HEK293 (cell line): ENCODE data around the gene PCDHB7.
"Not testable (repeated sequence)": the region's sequence is repeated elsewhere in the genome, so short reads cannot be mapped to it uniquely, and the experiment has no call there.

Source experiments
- CTCF ChIA-PET: fragments of 350-600 bp; formaldehyde crosslinking; extraction: SDS; loops from one replicate; lab custom pipeline; 2021; ENCODE audit warnings: antibody characterized with exemption; lab: Yijun Ruan, JAX
- POLR2A ChIA-PET: fragments of 300-600 bp; formaldehyde crosslinking; extraction: SDS; loops from one replicate; lab custom pipeline; 2020; ENCODE audit warnings: antibody characterized with exemption, inconsistent platforms; lab: Yijun Ruan, JAX
- H3K27ac ChIP-seq: fragments of 200-500 bp; sonication (Bioruptor generic); 2 replicates; pipeline ENCODE4 v1.5.1; 2014; ENCODE audit warnings: low read depth, low read length, control low read depth, inconsistent platforms; ENCODE audit errors: extremely low read depth
- H3K36me3 ChIP-seq, 2 experiments: fragments of 200-500 bp in 1 of 2; sonication (Bioruptor generic) in 1 of 2; 1 replicate in 1 of 2; 2 replicates in 1 of 2; pipeline ENCODE4 v1.5.1; 2014 to 2017; ENCODE audit warnings: inconsistent platforms in 2 of 2, low read length in 2 of 2; ENCODE audit not compliant: control insufficient read depth in 2 of 2, insufficient read depth in 1 of 2
- H3K4me1 ChIP-seq: fragments of 200-500 bp; sonication (Bioruptor generic); 2 replicates; pipeline ENCODE4 v1.5.1; 2014; ENCODE audit warnings: mild to moderate bottlenecking, low read length, inconsistent platforms; ENCODE audit not compliant: control insufficient read depth, insufficient read depth
- H3K4me3 ChIP-seq: 2 replicates; pipeline ENCODE4 v1.5.1; 2011; ENCODE audit warnings: low read depth, mild to moderate bottlenecking, control low read depth, low read length, moderate library complexity
- H3K9me3 ChIP-seq: fragments of 200-500 bp; sonication (Bioruptor generic); 2 replicates; pipeline ENCODE4 v1.5.1; 2014; ENCODE audit warnings: low read depth, low read length, inconsistent platforms; ENCODE audit not compliant: control insufficient read depth, insufficient read depth
- GLI2 ChIP-seq: fragments of 450-650 bp; formaldehyde crosslinking; IDR thresholded peaks from 2 replicates; pipeline ENCODE4; 2017; ENCODE audit warnings: missing biosample characterization, missing genetic modification characterization, low read depth, borderline replicate concordance
- SP3 ChIP-seq: fragments of 450-650 bp; formaldehyde crosslinking; IDR thresholded peaks from 2 replicates; pipeline ENCODE4 v1.5.1; 2016; ENCODE audit warnings: missing biosample characterization, missing genetic modification characterization
- TRIM28 ChIP-seq: IDR thresholded peaks from 2 replicates; pipeline ENCODE4 v1.6.1; 2011; ENCODE audit warnings: low read length, control low read depth, borderline replicate concordance
- ZBTB20 ChIP-seq: fragments of 450-650 bp; formaldehyde crosslinking; IDR thresholded peaks from 2 replicates; pipeline ENCODE4 v1.5.1; 2016; ENCODE audit warnings: missing biosample characterization, missing genetic modification characterization
- ZFHX2 ChIP-seq: fragments of 450-650 bp; formaldehyde crosslinking; conservative IDR thresholded peaks from 2 replicates; pipeline ENCODE4 v1.5.1; 2016; ENCODE audit warnings: missing biosample characterization, missing genetic modification characterization
- ZNF184 ChIP-seq: fragments of 450-650 bp; IDR thresholded peaks from 2 replicates; pipeline ENCODE4 v1.5.1; 2018; ENCODE audit warnings: missing biosample characterization, mild to moderate bottlenecking, missing genetic modification characterization
- ZNF335 ChIP-seq: fragments of 450-650 bp; formaldehyde crosslinking; conservative IDR thresholded peaks from 2 replicates; pipeline ENCODE4 v1.5.1; 2016; ENCODE audit warnings: missing biosample characterization, missing genetic modification characterization
- ZNF391 ChIP-seq: fragments of 450-650 bp; formaldehyde crosslinking; IDR thresholded peaks from 2 replicates; pipeline ENCODE4 v1.5.1; 2016; ENCODE audit warnings: low read depth, missing biosample characterization, missing genetic modification characterization, borderline replicate concordance
- ZNF423 ChIP-seq: fragments of 450-650 bp; formaldehyde crosslinking; IDR thresholded peaks from 2 replicates; pipeline ENCODE4 v1.5.1; 2016; ENCODE audit warnings: missing biosample characterization, missing genetic modification characterization
- ZNF549 ChIP-seq: fragments of 450-650 bp; IDR thresholded peaks from 2 replicates; pipeline ENCODE4 v1.5.1; 2018; ENCODE audit warnings: missing biosample characterization, missing genetic modification characterization, mild to moderate bottlenecking, inconsistent platforms, moderate library complexity
- ZNF654 ChIP-seq: fragments of 450-650 bp; formaldehyde crosslinking; IDR thresholded peaks from 2 replicates; pipeline ENCODE4 v1.5.1; 2016; ENCODE audit warnings: low read depth, missing biosample characterization, missing genetic modification characterization
- ZNF660 ChIP-seq: fragments of 450-650 bp; IDR thresholded peaks from 2 replicates; pipeline ENCODE4 v1.5.1; 2018; ENCODE audit warnings: missing biosample characterization, mild to moderate bottlenecking, missing genetic modification characterization
- ZNF792 ChIP-seq: fragments of 450-650 bp; formaldehyde crosslinking; IDR thresholded peaks from 2 replicates; pipeline ENCODE4 v1.5.1; 2016; ENCODE audit warnings: missing biosample characterization, missing genetic modification characterization
- TF ChIP-seq, protein P1 (sequence below): fragments of 450-650 bp; formaldehyde crosslinking; IDR thresholded peaks from 2 replicates; pipeline ENCODE4 v1.5.1; 2016; ENCODE audit warnings: missing biosample characterization, missing genetic modification characterization
- TF ChIP-seq, protein P2 (sequence below): fragments of 450-650 bp; formaldehyde crosslinking; IDR thresholded peaks from 2 replicates; pipeline ENCODE4 v1.5.1; 2017; ENCODE audit warnings: missing biosample characterization, missing genetic modification characterization
- TF ChIP-seq, protein P3 (sequence below): fragments of 450-650 bp; formaldehyde crosslinking; IDR thresholded peaks from 2 replicates; pipeline ENCODE4 v1.5.0; 2017; ENCODE audit warnings: missing biosample characterization, missing genetic modification characterization, borderline replicate concordance

The PCDHB7 gene

DNA sequence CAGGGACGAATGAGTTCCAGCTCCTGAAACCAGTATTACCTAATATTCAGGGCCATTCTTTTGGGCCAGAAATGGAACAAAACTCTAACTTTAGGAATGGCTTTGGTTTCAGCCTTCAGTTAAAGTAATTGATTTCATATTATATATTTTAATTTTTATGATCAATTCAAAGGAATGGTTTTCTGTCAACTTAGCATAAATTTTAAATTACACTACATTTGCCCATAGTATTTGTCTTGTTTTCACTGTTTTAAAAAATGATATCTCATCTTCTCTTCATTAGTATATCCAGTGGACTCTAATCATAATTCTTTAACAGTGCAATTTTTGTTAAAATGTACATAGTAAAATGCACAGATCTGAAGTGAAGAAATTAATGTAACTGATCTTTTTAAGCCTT lies 7.9 kb downstream of the PCDHB7 start:
- no peak overlapping the region for H3K4me3 ChIP-seq
- CTCF ChIA-PET = interaction anchor here (0.6 to 3.3 kb wide), 4 partner anchors 9 to 292 kb away, joined by 3 to 20 read pairs (median 8); partner anchors contain the start of genes PCDHB10 and PCDHB7
- H3K36me3 ChIP-seq = no peaks in the 10 kb centered on the region
- TF ChIP-seq ZBTB20 (tag by site-specific recombination) = no peak
- TF ChIP-seq, protein P1, sequence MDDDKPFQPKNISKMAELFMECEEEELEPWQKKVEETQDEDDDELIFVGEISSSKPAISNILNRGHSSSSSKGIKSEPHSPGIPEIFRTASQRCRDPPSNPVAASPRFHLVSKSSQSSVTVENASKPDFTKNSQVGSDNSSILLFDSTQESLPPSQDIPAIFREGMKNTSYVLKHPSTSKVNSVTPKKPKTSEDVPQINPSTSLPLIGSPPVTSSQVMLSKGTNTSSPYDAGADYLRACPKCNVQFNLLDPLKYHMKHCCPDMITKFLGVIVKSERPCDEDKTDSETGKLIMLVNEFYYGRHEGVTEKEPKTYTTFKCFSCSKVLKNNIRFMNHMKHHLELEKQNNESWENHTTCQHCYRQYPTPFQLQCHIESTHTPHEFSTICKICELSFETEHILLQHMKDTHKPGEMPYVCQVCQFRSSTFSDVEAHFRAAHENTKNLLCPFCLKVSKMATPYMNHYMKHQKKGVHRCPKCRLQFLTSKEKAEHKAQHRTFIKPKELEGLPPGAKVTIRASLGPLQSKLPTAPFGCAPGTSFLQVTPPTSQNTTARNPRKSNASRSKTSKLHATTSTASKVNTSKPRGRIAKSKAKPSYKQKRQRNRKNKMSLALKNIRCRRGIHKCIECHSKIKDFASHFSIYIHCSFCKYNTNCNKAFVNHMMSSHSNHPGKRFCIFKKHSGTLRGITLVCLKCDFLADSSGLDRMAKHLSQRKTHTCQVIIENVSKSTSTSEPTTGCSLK (tag by site-specific recombination) = no peak
- TF ChIP-seq ZNF335 (tag by site-specific recombination) = no peak
- TF ChIP-seq, protein P2, sequence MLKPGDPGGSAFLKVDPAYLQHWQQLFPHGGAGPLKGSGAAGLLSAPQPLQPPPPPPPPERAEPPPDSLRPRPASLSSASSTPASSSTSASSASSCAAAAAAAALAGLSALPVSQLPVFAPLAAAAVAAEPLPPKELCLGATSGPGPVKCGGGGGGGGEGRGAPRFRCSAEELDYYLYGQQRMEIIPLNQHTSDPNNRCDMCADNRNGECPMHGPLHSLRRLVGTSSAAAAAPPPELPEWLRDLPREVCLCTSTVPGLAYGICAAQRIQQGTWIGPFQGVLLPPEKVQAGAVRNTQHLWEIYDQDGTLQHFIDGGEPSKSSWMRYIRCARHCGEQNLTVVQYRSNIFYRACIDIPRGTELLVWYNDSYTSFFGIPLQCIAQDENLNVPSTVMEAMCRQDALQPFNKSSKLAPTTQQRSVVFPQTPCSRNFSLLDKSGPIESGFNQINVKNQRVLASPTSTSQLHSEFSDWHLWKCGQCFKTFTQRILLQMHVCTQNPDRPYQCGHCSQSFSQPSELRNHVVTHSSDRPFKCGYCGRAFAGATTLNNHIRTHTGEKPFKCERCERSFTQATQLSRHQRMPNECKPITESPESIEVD = no peak
- no peak for TF ChIP-seq ZNF654 (tag by site-specific recombination)
- TF ChIP-seq TRIM28 = no peak
- TF ChIP-seq, protein P3, sequence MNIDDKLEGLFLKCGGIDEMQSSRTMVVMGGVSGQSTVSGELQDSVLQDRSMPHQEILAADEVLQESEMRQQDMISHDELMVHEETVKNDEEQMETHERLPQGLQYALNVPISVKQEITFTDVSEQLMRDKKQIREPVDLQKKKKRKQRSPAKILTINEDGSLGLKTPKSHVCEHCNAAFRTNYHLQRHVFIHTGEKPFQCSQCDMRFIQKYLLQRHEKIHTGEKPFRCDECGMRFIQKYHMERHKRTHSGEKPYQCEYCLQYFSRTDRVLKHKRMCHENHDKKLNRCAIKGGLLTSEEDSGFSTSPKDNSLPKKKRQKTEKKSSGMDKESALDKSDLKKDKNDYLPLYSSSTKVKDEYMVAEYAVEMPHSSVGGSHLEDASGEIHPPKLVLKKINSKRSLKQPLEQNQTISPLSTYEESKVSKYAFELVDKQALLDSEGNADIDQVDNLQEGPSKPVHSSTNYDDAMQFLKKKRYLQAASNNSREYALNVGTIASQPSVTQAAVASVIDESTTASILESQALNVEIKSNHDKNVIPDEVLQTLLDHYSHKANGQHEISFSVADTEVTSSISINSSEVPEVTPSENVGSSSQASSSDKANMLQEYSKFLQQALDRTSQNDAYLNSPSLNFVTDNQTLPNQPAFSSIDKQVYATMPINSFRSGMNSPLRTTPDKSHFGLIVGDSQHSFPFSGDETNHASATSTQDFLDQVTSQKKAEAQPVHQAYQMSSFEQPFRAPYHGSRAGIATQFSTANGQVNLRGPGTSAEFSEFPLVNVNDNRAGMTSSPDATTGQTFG (tag by site-specific recombination) = no peak
- no peak for TF ChIP-seq ZNF391
- TF ChIP-seq ZNF792 = no peak
- no peak for TF ChIP-seq SP3
- TF ChIP-seq ZNF184 = no peak
- TF ChIP-seq ZNF423 (tag by site-specific recombination) = no peak
- TF ChIP-seq GLI2 = no peak
- TF ChIP-seq, all 188 proteins: peak for 0
- Histone ChIP-seq H3K9me3 (no peaks in the 10 kb centered on the region), H3K27ac (no peak overlapping the region), H3K4me1 (no peaks in the 10 kb centered on the region)
- POLR2A ChIA-PET = no interaction called here

DNA sequence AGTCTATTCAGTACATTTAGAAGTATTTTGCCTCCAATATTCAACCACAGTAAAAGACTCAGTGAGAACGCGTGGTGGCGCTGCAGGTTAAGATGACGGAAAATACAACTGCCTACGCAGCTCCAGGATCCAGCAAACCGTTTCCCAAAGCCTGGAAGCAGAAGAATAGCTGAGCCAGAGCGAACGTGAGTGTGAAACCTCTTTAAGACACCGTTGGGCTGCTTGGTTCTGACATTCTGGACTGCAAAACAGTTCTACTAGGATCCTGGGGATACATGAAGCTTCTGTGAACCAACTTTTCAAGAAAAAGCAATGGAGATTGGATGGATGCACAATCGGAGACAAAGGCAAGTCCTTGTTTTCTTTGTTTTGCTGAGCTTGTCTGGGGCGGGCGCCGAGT lies 9.8 kb downstream of the PCDHB7 start, which contains the start of gene PCDHB16:
TSS of gene PCDHB16 (plus strand) at position 140 of the 400 bp plus-strand sequence. CDS start at position 313, 173 bp downstream.
- POLR2A ChIA-PET = no interaction called here
- CTCF ChIA-PET = interaction anchor here (0.6 to 3.3 kb wide), 17 partner anchors 9 to 376 kb away, joined by 3 to 20 read pairs (median 4); partner anchors contain the start of genes PCDHB10, PCDHB11, PCDHB13 and PCDHB14
- Histone ChIP-seq H3K9me3 (no peaks in the 10 kb centered on the region), H3K4me3 (no peak within 1 kb of the TSS), H3K27ac (no peak within 1 kb of the TSS), H3K36me3 (no peaks in the 10 kb centered on the region), H3K4me1 (no peaks in the 10 kb centered on the region)
- TF ChIP-seq ZNF654 (tag by site-specific recombination) (peak; percentile 33), ZFHX2 (tag by site-specific recombination) (peak; percentile 29; the same call in 1 of the 2 replicates), ZNF660 (0 out of 2 replicates have a peak, but pooled peaks have one; percentile 41), ZNF549 (tag by site-specific recombination) (no peak)

- POLR2A ChIA-PET, H3K4me3 ChIP-seq, H3K36me3 ChIP-seq, H3K9me3 ChIP-seq, H3K4me1 ChIP-seq, H3K27ac ChIP-seq: not testable (repeated sequence)
- CTCF ChIA-PET = interaction anchor here (1.8 kb wide), 1 partner anchor 34 kb away, joined by 6 read pairs; the partner anchor contains the start of gene PCDHB6
Measured at GRCh38 chr5:141184117-141184855, 11.8 kb downstream of the PCDHB7 start.
